ENCODE measurements around the gene SLC12A7.

The SLC12A7 gene

GRCh38 chr5:1058988-1059883 lies 52.6 kb downstream of the SLC12A7 start:
- no peaks in the 10 kb centered on the region for H3K4me1 ChIP-seq
- no peaks in the 10 kb centered on the region for H3K9me3 ChIP-seq
- H3K4me3 ChIP-seq (ENCODE audit: low read depth, low read length), result no peak overlapping the region
- TF ChIP-seq CTCF (IDR thresholded peaks at IDR 0.05; ENCODE audit: low read depth, low read length), result no peak
- H3K27me3 ChIP-seq, result no peaks in the 10 kb centered on the region
- H3K36me3 ChIP-seq, result no peaks in the 10 kb centered on the region
- no peak for DNase-seq

- H3K36me3 ChIP-seq, result no peaks in the 10 kb centered on the region
These were observed 53.5 kb downstream of the SLC12A7 start for GRCh38 chr5:1058083-1058945.

GRCh38 chr5:1057485-1058082 lies 54.3 kb downstream of the SLC12A7 start:
- no peaks in the 10 kb centered on the region for H3K4me1 ChIP-seq
- H3K4me3 ChIP-seq (ENCODE audit: low read depth, low read length), result no peak overlapping the region
- no peak for DNase-seq
- H3K9me3 ChIP-seq, result no peaks in the 10 kb centered on the region
- no peak for TF ChIP-seq CTCF (IDR thresholded peaks at IDR 0.05; ENCODE audit: low read depth, low read length)
- no peaks in the 10 kb centered on the region for H3K27me3 ChIP-seq
- no peaks in the 10 kb centered on the region for H3K36me3 ChIP-seq

More at GRCh38 chr5:1058083-1058945, 53.5 kb downstream of the SLC12A7 start:
- no peak for DNase-seq
- no peaks in the 10 kb centered on the region for H3K9me3 ChIP-seq
- no peaks in the 10 kb centered on the region for H3K27me3 ChIP-seq
- TF ChIP-seq CTCF (IDR thresholded peaks at IDR 0.05; ENCODE audit: low read depth, low read length), result no peak
- no peaks in the 10 kb centered on the region for H3K4me1 ChIP-seq
- H3K4me3 ChIP-seq (ENCODE audit: low read depth, low read length), result no peak overlapping the region

- DNase-seq, result no peak
- H3K27me3 ChIP-seq, result no peaks in the 10 kb centered on the region
- no peaks in the 10 kb centered on the region; the same call in 1 of the 2 replicates for H3K36me3 ChIP-seq
- H3K4me3 ChIP-seq (ENCODE audit: low read depth, low read length), result no peak overlapping the region
- H3K4me1 ChIP-seq, result no peaks in the 10 kb centered on the region
- no peak for TF ChIP-seq CTCF (IDR thresholded peaks at IDR 0.05; ENCODE audit: low read depth, low read length)
- H3K9me3 ChIP-seq, result no peaks in the 10 kb centered on the region
These were observed 55.0 kb downstream of the SLC12A7 start for GRCh38 chr5:1056611-1057484.

GRCh38 chr5:1055896-1056610 lies 55.8 kb downstream of the SLC12A7 start:
- H3K9me3 ChIP-seq, result no peaks in the 10 kb centered on the region
- H3K36me3 ChIP-seq, result no peaks in the 10 kb centered on the region; the same call in 1 of the 2 replicates

More at GRCh38 chr5:1055896-1056610, 55.8 kb downstream of the SLC12A7 start:
- no peak for TF ChIP-seq CTCF (IDR thresholded peaks at IDR 0.05; ENCODE audit: low read depth, low read length)
- no peak for DNase-seq
- Histone ChIP-seq H3K4me3 (ENCODE audit: low read depth, low read length) (no peak overlapping the region), H3K4me1 (peaks cover 6% of the 10 kb centered on the region), H3K27me3 (no peaks in the 10 kb centered on the region)

All from BE2C (cell line).